Stomach (tissue), 9 donors: Measurements from ENCODE around the gene NFATC4. TPM values are rescaled to one million over a fixed set of nuclear protein-coding genes. Genes with fewer than 3 reads are reported as not detected.

Experiments used
- DNase-seq, 2 donors: peaks; one replicate each; pipeline versions ENCODE4 v3.0.0 to v3.0.0-alpha.2; 2013 to 2019
- H3K27ac ChIP-seq, 5 donors: fragments of 200-600 bp in 4 of 5; sonication (generic) in 4 of 5; one replicate each; pipeline ENCODE4 v1.5.1; 2013 to 2019; ENCODE audit warnings: mild to moderate bottlenecking in 1 of 5, moderate library complexity in 1 of 5
- H3K27me3 ChIP-seq, 3 donors: fragments of 200-600 bp; sonication (generic); one replicate each; pipeline ENCODE4 v1.5.1; 2017 to 2019; ENCODE audit warnings: mixed run types in 1 of 3
- H3K36me3 ChIP-seq, 4 donors: fragments of 200-600 bp; sonication (generic); 1 replicate in 3 of 4; 2 replicates in 1 of 4; pipeline ENCODE4 v1.5.1; 2016 to 2019
- H3K4me1 ChIP-seq, 4 donors: fragments of 200-600 bp; sonication (generic); one replicate each; pipeline ENCODE4 v1.5.1; 2016 to 2019
- H3K4me3 ChIP-seq, 4 donors: fragments of 200-600 bp; sonication (generic) in 3 of 4; one replicate each; pipeline ENCODE4 v1.5.1; 2016 to 2019; ENCODE audit warnings: mild to moderate bottlenecking in 1 of 4
- H3K9me3 ChIP-seq, 4 donors: fragments of 200-600 bp; sonication (generic); one replicate each; pipeline ENCODE4 v1.5.1; 2016 to 2019
- CTCF ChIP-seq, 7 experiments: fragments of 450-650 bp in 4 of 7; fragments of 200-600 bp in 3 of 7; sonication (generic) in 3 of 7; IDR thresholded peaks; one replicate each; pipeline ENCODE4 v1.5.1; 2016 to 2019; ENCODE audit warnings: antibody characterized with exemption in 7 of 7, control low read depth in 2 of 7, mild to moderate bottlenecking in 1 of 7
- EP300 ChIP-seq: sonication (generic); formaldehyde crosslinking; IDR thresholded peaks from one replicate; pipeline ENCODE4 v1.6.1; 2017; ENCODE audit warnings: antibody characterized with exemption
- POLR2A ChIP-seq, 4 donors: fragments of 450-650 bp; IDR thresholded peaks; one replicate each; pipeline ENCODE4 v1.6.1; 2016; ENCODE audit warnings: antibody characterized with exemption in 4 of 4, control low read depth in 2 of 4, mild to moderate bottlenecking in 1 of 4, moderate library complexity in 1 of 4
- POLR2AphosphoS5 ChIP-seq, 3 donors: sonication (generic); formaldehyde crosslinking; IDR thresholded peaks; one replicate each; pipeline ENCODE4 v1.6.1; 2016; ENCODE audit warnings: antibody characterized with exemption in 3 of 3
- WGBS, 5 donors: extraction: QIAGEN DNeasy Blood & Tissue Kit in 3 of 5; methylation state at CpG; one replicate each; pipeline versions ENCODE4 v1.1.5 to v1.1.7; 2013 to 2018; 5-methylcytosine and 5-hydroxymethylcytosine counted together
- intact Hi-C: fragments of 100-400 bp; cut with DNase I; formaldehyde crosslinking; loops from one replicate; pipeline ENCODE4 v1.15.1; 2023; ENCODE audit warnings: low total_unique reads
- polyA plus RNA-seq, 3 donors: library from polyadenylated mRNA; stranded (reverse); fragments of 200-250 nt; gene quantifications; one replicate each; pipeline ENCODE4 v1.2.3, GENCODE V29; 2013
- total RNA-seq, 5 donors: library from RNA; depleted of rRNA; stranded (reverse); fragments of >200 nt; gene quantifications; one replicate each; pipeline versions ENCODE4 v1.1.0 to v1.2.3, GENCODE V29; 2014 to 2016
- donor health status: healthy with polysubstance abuse.
- donor health status: Bipolar disorder and iron deficiency.
- donor health status: healthy.

The NFATC4 gene
- total and polyA plus RNA-seq, 8 donors, result 20.1 to 119 (median 57.9) TPM

- no peaks in the 10 kb centered on the region for H3K27me3 ChIP-seq
- H3K9me3 ChIP-seq, result no peaks in the 10 kb centered on the region
- WGBS, 5 donors, result 84 to 88% (median 87%) methylated on average over 24 to 25 of the region's 25 CpGs
- H3K36me3 ChIP-seq, result peaks cover 0 to 55% (median 42%) of the 10 kb centered on the region in 4 donors
- no peak overlapping the region for H3K27ac ChIP-seq
- no peak for TF ChIP-seq EP300
- TF ChIP-seq CTCF (IDR thresholded peaks at IDR 0.05), result no peak
- no peak for TF ChIP-seq POLR2A (IDR thresholded peaks at IDR 0.05)
- TF ChIP-seq POLR2AphosphoS5 (IDR thresholded peaks at IDR 0.05), result no peak
- intact Hi-C loops, result loop anchor here (5.0 kb wide), 1 partner anchor 48 kb away; the partner anchor contains the start of gene NFATC4
- DNase-seq, result no peak
- no peak overlapping the region for H3K4me3 ChIP-seq
- peaks cover 0 to 25% (median 19%) of the 10 kb centered on the region in 4 donors for H3K4me1 ChIP-seq
Measured at GRCh38 chr14:24415421-24416253, 47.7 kb downstream of the NFATC4 start.

- peaks cover 0 to 48% (median 35%) of the 10 kb centered on the region in 4 donors for H3K36me3 ChIP-seq
- peaks cover 0 to 25% (median 19%) of the 10 kb centered on the region in 4 donors for H3K4me1 ChIP-seq
- intact Hi-C loops, result loop anchor here (5.0 kb wide), 1 partner anchor 49 kb away; the partner anchor contains the start of gene NFATC4
- DNase-seq, result no peak
- H3K27me3 ChIP-seq, result no peaks in the 10 kb centered on the region
- no peaks in the 10 kb centered on the region for H3K9me3 ChIP-seq
- 69 to 79% (median 78%) methylated on average over 12 to 19 of the region's 19 CpGs for WGBS, 5 donors
- H3K4me3 ChIP-seq, result no peak overlapping the region
- no peak overlapping the region for H3K27ac ChIP-seq
- no peak for TF ChIP-seq POLR2A (IDR thresholded peaks at IDR 0.05)
- TF ChIP-seq POLR2AphosphoS5 (IDR thresholded peaks at IDR 0.05), result no peak
- no peak for TF ChIP-seq CTCF (IDR thresholded peaks at IDR 0.05)
- no peak for TF ChIP-seq EP300
Measured at GRCh38 chr14:24416254-24416931, 48.4 kb downstream of the NFATC4 start.

- no peak overlapping the region for H3K4me3 ChIP-seq
- intact Hi-C loops, result loop anchor here (5.0 kb wide), 1 partner anchor 50 kb away; the partner anchor contains the start of gene NFATC4
- H3K27me3 ChIP-seq, result no peaks in the 10 kb centered on the region
- H3K27ac ChIP-seq, result no peak overlapping the region
- peaks cover 0 to 21% (median 16%) of the 10 kb centered on the region in 4 donors for H3K4me1 ChIP-seq
- no peak for DNase-seq
- no peaks in the 10 kb centered on the region for H3K9me3 ChIP-seq
- no peak for TF ChIP-seq CTCF (IDR thresholded peaks at IDR 0.05)
- TF ChIP-seq POLR2A (IDR thresholded peaks at IDR 0.05), result no peak
- no peak for TF ChIP-seq EP300
- TF ChIP-seq POLR2AphosphoS5 (IDR thresholded peaks at IDR 0.05), result no peak
- H3K36me3 ChIP-seq, result peaks cover 0 to 42% (median 34%) of the 10 kb centered on the region in 4 donors
- 71 to 85% (median 83%) methylated on average over 13 to 16 of the region's 16 CpGs for WGBS, 5 donors
Measured at GRCh38 chr14:24416932-24417619, 49.1 kb downstream of the NFATC4 start.
